Measurements from ENCODE around the gene DNASE2B. TPM values are rescaled to one million over a fixed set of nuclear protein-coding genes. Genes with fewer than 3 reads are reported as not detected.

DNASE2B gene
- total RNA-seq, 2 donors from 2014 or later = not detected

DNA sequence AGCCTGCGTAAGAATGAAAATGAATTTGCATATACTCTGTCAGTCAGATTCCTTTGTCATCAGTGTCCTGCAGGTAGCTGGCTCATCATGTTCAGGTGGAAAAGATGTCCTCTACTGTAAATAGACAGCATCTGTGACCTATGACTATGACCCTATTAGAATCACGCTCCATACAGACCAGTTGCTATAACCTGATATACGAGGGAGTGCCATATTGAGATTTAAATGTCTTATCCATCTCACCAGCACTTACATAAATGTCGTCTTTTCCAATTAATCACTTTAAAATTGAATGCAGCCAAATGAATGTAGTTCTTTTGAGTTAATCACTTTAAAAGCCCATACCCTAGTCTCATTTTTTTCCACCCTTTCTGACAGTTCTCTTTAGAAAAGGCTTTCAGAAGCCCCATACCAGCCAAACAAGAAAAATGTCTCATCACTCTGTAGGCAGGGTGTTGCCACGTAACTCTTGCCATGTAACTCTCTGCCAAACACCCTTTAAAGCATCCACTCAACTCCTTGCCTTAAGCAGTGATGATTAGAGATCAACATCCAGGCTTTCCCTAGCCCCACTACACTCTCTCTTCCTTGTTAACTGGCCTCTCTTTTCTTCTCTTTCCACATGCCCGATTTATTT is 26.3 kb downstream of the DNASE2B start:
- WGBS, 2 donors = 74 to 78% methylated on average over 6 of the region's 6 CpGs
- Histone ChIP-seq H3K27ac (no peak overlapping the region), H3K27me3 (no peaks in the 10 kb centered on the region), H3K4me3 (no peak overlapping the region), H3K9me3 (no peaks in the 10 kb centered on the region), H3K4me1 (peaks cover 5% of the 10 kb centered on the region), H3K36me3 (replicated peaks in 1 of 2; ENCODE audit: insufficient read depth in 1 of 2, low read depth in 2 of 2) (no peaks in the 10 kb centered on the region)
- intact Hi-C loops (cut with DNase I) = no loop called here
- DNase-seq (no peak), ATAC-seq (no peak)
- TF ChIP-seq POLR2A (IDR thresholded peaks at IDR 0.05) = no peak
- TF ChIP-seq, protein P1, sequence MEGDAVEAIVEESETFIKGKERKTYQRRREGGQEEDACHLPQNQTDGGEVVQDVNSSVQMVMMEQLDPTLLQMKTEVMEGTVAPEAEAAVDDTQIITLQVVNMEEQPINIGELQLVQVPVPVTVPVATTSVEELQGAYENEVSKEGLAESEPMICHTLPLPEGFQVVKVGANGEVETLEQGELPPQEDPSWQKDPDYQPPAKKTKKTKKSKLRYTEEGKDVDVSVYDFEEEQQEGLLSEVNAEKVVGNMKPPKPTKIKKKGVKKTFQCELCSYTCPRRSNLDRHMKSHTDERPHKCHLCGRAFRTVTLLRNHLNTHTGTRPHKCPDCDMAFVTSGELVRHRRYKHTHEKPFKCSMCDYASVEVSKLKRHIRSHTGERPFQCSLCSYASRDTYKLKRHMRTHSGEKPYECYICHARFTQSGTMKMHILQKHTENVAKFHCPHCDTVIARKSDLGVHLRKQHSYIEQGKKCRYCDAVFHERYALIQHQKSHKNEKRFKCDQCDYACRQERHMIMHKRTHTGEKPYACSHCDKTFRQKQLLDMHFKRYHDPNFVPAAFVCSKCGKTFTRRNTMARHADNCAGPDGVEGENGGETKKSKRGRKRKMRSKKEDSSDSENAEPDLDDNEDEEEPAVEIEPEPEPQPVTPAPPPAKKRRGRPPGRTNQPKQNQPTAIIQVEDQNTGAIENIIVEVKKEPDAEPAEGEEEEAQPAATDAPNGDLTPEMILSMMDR (IDR thresholded peaks at IDR 0.05) = no peak

DNA sequence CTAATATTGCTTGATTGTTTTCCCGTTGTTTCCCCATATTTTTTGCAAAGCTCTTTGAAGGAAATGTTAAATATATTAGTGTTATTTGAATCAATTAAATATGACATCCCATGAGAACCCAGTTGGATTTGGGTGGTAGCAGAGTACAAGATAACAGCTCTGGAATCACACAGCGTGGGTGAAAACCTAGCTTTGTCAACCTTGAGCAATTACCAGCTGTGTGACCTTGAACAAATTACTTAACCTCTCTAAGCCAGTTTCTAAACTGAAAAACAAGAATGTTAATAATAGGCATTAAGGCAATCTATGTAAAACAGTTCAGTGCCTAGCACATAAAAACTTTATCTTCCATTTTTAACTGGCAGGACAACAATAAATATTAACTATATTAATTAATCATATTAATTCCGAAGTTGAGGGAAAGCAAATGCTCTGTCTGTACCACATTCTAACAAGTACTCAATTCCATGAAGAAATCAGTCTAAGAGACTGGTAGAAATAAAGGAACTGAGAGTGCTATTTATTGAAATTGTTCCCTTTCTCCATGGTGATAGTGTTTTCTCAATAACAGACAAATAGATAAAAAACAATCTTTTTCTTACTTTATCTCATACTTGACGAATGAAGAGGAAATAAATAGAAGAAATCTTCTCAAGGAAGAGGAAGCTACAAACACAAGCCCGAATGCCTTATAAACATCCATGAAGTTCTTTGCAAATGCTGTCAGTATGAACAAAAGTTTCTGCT is 27.0 kb downstream of the DNASE2B start:
- no peak for TF ChIP-seq POLR2A (IDR thresholded peaks at IDR 0.05)
- TF ChIP-seq, protein P1 (IDR thresholded peaks at IDR 0.05) = no peak
- no peaks in the 10 kb centered on the region for H3K27me3 ChIP-seq
- 26% methylated on average over 5 of the region's 5 CpGs for WGBS, 2 donors

DNA sequence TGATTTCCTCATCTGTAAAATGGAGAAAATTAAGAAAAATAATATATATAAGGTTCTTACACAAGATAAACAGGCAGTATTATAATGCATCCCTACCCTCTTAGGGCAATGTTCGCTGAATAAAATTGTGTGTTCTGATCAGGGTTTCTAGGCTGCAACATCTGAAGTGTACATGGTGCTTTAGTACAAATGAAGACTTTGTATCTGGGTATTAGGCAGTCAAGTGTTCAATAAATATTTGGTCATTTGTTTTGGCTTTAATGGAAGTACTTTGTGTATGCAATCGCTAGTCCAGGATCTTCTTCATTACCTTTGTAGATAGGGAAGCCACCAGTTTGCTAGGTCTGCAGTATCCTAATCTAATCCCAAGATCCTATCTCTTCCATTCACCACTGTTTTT is 28.1 kb downstream of the DNASE2B start:
- no peak overlapping the region for H3K27ac ChIP-seq
- no peak overlapping the region for H3K4me3 ChIP-seq
- H3K9me3 ChIP-seq = no peaks in the 10 kb centered on the region
- 79 to 89% methylated on average over 2 of the region's 2 CpGs for WGBS, 2 donors
- intact Hi-C loops (cut with DNase I) = no loop called here
- H3K4me1 ChIP-seq = peaks cover 5% of the 10 kb centered on the region
- H3K36me3 ChIP-seq (replicated peaks in 1 of 2; ENCODE audit: insufficient read depth in 1 of 2, low read depth in 2 of 2) = no peaks in the 10 kb centered on the region
- no peak for DNase-seq
- no peak for ATAC-seq
- no peaks in the 10 kb centered on the region for H3K27me3 ChIP-seq
- TF ChIP-seq, protein P1 (IDR thresholded peaks at IDR 0.05) = no peak
- TF ChIP-seq POLR2A (IDR thresholded peaks at IDR 0.05) = no peak

More for the DNA sequence above, 27.0 kb downstream of the DNASE2B start:
- Histone ChIP-seq H3K4me3 (no peak overlapping the region), H3K36me3 (replicated peaks in 1 of 2; ENCODE audit: insufficient read depth in 1 of 2, low read depth in 2 of 2) (no peaks in the 10 kb centered on the region), H3K27ac (no peak overlapping the region), H3K9me3 (no peaks in the 10 kb centered on the region), H3K4me1 (peaks cover 5% of the 10 kb centered on the region)
- intact Hi-C loops (cut with DNase I) = no loop called here
- ATAC-seq (no peak), DNase-seq (no peak)

DNA sequence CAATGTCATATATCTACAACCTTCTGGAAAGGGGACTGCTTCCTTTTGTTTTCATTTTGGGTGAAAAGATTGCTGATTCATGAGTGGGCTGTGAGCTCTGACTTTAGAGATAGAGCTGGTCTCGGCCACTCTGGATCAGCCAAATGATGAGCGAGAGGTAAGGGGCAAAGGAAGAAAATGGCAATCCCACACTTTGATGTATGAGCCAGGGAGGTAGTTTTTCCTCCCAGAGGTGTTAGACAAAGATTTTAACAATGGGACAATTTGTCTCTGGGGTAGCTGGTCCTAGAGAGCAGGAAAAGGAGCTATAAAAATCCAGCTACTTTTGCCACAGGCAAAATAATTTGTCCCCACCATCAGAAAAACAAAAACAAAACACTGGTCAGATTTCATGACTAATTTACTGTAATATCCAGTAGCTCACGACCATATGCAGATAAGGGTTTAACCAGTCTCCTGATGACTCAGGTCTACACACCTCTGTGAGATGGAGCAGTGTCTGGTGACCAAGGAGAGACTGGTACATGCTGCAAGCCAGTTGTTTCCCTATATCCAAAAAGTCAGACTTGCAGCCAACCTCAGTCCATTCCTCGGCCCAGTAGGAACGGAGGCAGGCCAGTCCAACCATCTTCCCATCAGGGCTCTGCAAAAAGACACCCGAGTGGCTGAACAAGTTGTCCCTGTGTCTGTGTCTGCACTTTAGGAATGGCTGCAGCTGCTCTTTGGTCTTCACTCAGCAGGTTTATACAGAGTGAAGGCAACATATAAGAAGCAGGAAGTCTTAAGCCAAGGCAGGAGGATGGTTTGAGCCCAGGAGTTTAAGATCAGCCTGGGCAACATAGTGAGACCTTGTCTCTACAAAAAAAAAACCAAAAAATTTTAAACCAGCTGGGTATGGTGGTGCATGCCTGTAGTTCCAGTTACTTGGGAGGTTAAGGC is 29.2 kb downstream of the DNASE2B start:
- H3K9me3 ChIP-seq = no peaks in the 10 kb centered on the region
- H3K27me3 ChIP-seq = no peaks in the 10 kb centered on the region
- no peak overlapping the region for H3K4me3 ChIP-seq
- intact Hi-C loops (cut with DNase I) = no loop called here
- peaks cover 5% of the 10 kb centered on the region for H3K4me1 ChIP-seq
- TF ChIP-seq POLR2A (IDR thresholded peaks at IDR 0.05) = no peak
- TF ChIP-seq, protein P1 (IDR thresholded peaks at IDR 0.05) = no peak
- no peaks in the 10 kb centered on the region for H3K36me3 ChIP-seq (replicated peaks in 1 of 2; ENCODE audit: insufficient read depth in 1 of 2, low read depth in 2 of 2)
- DNase-seq = no peak
- ATAC-seq = no peak
- 75 to 78% methylated on average over 5 to 6 of the region's 6 CpGs for WGBS, 2 donors
- no peak overlapping the region for H3K27ac ChIP-seq
